IMR-90 (cell line): ENCODE results near the gene TSPAN4. TPM values are rescaled to one million over a fixed set of nuclear protein-coding genes. Genes with fewer than 3 reads are reported as not detected.
A peak's percentile ranks its signal among the peaks of the same experiment; 100 is the strongest.

ENCODE experiments used
- ATAC-seq: fragments of 200-7000 bp; cut with Tn5 transposase; 2 replicates; pipeline ENCODE4 v1.9.1; 2020; ENCODE audit warnings: low read depth, mild to moderate bottlenecking, moderate library complexity
- BruUV-seq: library from RNA; stranded (reverse); fragments of 400-500 nt; replicated peaks from 2 replicates; lab custom pipeline; 2021; lab: Mats Ljungman, UMichigan
- CTCF ChIA-PET: fragments of 300-600 bp; formaldehyde crosslinking; extraction: SDS; loops from one replicate; lab custom pipeline; 2021; ENCODE audit warnings: antibody characterized with exemption; lab: Yijun Ruan, JAX
- POLR2A ChIA-PET: fragments of 300-600 bp; sonication (Branson Sonifier 250); formaldehyde crosslinking; loops from one replicate; lab custom pipeline; 2022; ENCODE audit warnings: antibody characterized with exemption; ENCODE audit not compliant: unreplicated experiment; lab: Charles Lee
- DNase-seq: peaks from one replicate; pipeline ENCODE4 v3.0.0; 2013
- H2AFZ ChIP-seq: replicated peaks from 2 replicates; pipeline ENCODE3; 2013; ENCODE audit warnings: low read length, mild to moderate bottlenecking; ENCODE audit not compliant: poor library complexity
- H2AK5ac ChIP-seq: 2 replicates; pipeline ENCODE4 v1.6.1; 2013; ENCODE audit warnings: low read depth, low read length, inconsistent platforms
- H2AK9ac ChIP-seq: replicated peaks from 2 replicates; pipeline ENCODE3; 2013; ENCODE audit warnings: mild to moderate bottlenecking, low read depth, low read length, moderate library complexity; ENCODE audit not compliant: poor library complexity
- H2BK120ac ChIP-seq: 2 replicates; pipeline ENCODE4 v1.6.1; 2013; ENCODE audit warnings: low read depth, low read length, inconsistent platforms
- H2BK15ac ChIP-seq: 3 replicates; pipeline ENCODE4 v1.6.1; 2013; ENCODE audit warnings: low read depth, low read length, inconsistent platforms
- H2BK20ac ChIP-seq: 2 replicates; pipeline ENCODE4 v1.6.1; 2013; ENCODE audit warnings: low read depth, mild to moderate bottlenecking, inconsistent platforms, low read length, moderate library complexity
- H2BK5ac ChIP-seq: 2 replicates; pipeline ENCODE4 v1.6.1; 2013; ENCODE audit warnings: mild to moderate bottlenecking, low read depth, low read length, inconsistent platforms; ENCODE audit not compliant: poor library complexity, severe bottlenecking
- H3K14ac ChIP-seq: replicated peaks from 2 replicates; pipeline ENCODE4 v1.6.1; 2013; ENCODE audit warnings: low read depth, low read length, inconsistent platforms
- H3K18ac ChIP-seq: 2 replicates; pipeline ENCODE4 v1.6.1; 2013; ENCODE audit warnings: low read depth, low read length, control low read depth
- H3K23ac ChIP-seq: 2 replicates; pipeline ENCODE4 v1.6.1; 2013; ENCODE audit warnings: low read depth, low read length, inconsistent platforms
- H3K27ac ChIP-seq: 2 replicates; pipeline ENCODE4 v1.5.1; 2013; ENCODE audit warnings: mild to moderate bottlenecking, control low read depth, low read length; ENCODE audit not compliant: insufficient read depth
- H3K27me3 ChIP-seq: 2 replicates; pipeline ENCODE4 v1.6.1; 2013; ENCODE audit warnings: low read length; ENCODE audit not compliant: control insufficient read depth, insufficient read depth
- H3K36me3 ChIP-seq: 2 replicates; pipeline ENCODE4 v1.6.1; 2013; ENCODE audit warnings: low read length, mixed read lengths; ENCODE audit not compliant: control insufficient read depth, insufficient read depth
- H3K4ac ChIP-seq: 2 replicates; pipeline ENCODE4 v1.6.1; 2013; ENCODE audit warnings: low read depth, low read length, inconsistent platforms
- H3K4me1 ChIP-seq: 2 replicates; pipeline ENCODE4 v1.6.1; 2013; ENCODE audit warnings: low read length, mixed read lengths; ENCODE audit not compliant: control insufficient read depth, insufficient read depth
- H3K4me2 ChIP-seq: 2 replicates; pipeline ENCODE4 v1.6.1; 2013; ENCODE audit warnings: low read depth, mild to moderate bottlenecking, control low read depth, low read length, moderate library complexity
- H3K4me3 ChIP-seq: 2 replicates; pipeline ENCODE4 v1.5.1; 2013; ENCODE audit warnings: low read depth, mild to moderate bottlenecking, control low read depth, low read length, moderate library complexity; ENCODE audit not compliant: insufficient read depth
- H3K56ac ChIP-seq: 2 replicates; pipeline ENCODE4 v1.6.1; 2013; ENCODE audit warnings: low read length, inconsistent platforms; ENCODE audit not compliant: insufficient read depth; ENCODE audit errors: extremely low read depth
- H3K79me1 ChIP-seq, 2 experiments: 2 replicates each; pipeline ENCODE4 v1.6.1; 2013; ENCODE audit warnings: low read length in 2 of 2, inconsistent platforms in 1 of 2, low read depth in 1 of 2
- H3K9ac ChIP-seq: 2 replicates; pipeline ENCODE4 v1.6.1; 2013; ENCODE audit warnings: low read depth, low read length, control low read depth
- H3K9me1 ChIP-seq: 2 replicates; pipeline ENCODE4 v1.6.1; 2013; ENCODE audit warnings: low read length, inconsistent platforms; ENCODE audit not compliant: insufficient read depth
- H3K9me3 ChIP-seq: 2 replicates; pipeline ENCODE4 v1.6.1; 2013; ENCODE audit warnings: low read length; ENCODE audit not compliant: control insufficient read depth, insufficient read depth
- H4K20me1 ChIP-seq: 2 replicates; pipeline ENCODE4 v1.6.1; 2013; ENCODE audit warnings: low read length, inconsistent platforms; ENCODE audit not compliant: insufficient read depth
- H4K5ac ChIP-seq: 2 replicates; pipeline ENCODE4 v1.6.1; 2013; ENCODE audit warnings: mild to moderate bottlenecking, low read depth, low read length, control low read depth
- H4K8ac ChIP-seq, 2 experiments: 2 replicates each; pipeline ENCODE4 v1.6.1; 2013; ENCODE audit warnings: low read depth in 2 of 2, low read length in 2 of 2, control low read depth in 1 of 2, inconsistent platforms in 1 of 2
- H4K91ac ChIP-seq: 2 replicates; pipeline ENCODE4 v1.6.1; 2013; ENCODE audit warnings: low read depth, low read length, inconsistent platforms; ENCODE audit not compliant: insufficient read depth
- FOS ChIP-seq: fragments of 150-350 bp; IDR thresholded peaks from 2 replicates; pipeline ENCODE4 v1.6.1; 2016; ENCODE audit warnings: low read depth, low read length
- MAFK ChIP-seq: IDR thresholded peaks from 2 replicates; pipeline ENCODE4 v1.6.1; 2012; ENCODE audit warnings: low read depth, low read length, improper control_type of control experiment
- MAZ ChIP-seq: IDR thresholded peaks from 2 replicates; pipeline ENCODE4 v1.6.1; 2012; ENCODE audit warnings: low read depth, mild to moderate bottlenecking, low read length, improper control_type of control experiment, moderate library complexity, borderline replicate concordance
- MXI1 ChIP-seq: IDR thresholded peaks from 2 replicates; pipeline ENCODE4 v1.6.1; 2012; ENCODE audit warnings: low read depth, mild to moderate bottlenecking, low read length, moderate library complexity, borderline replicate concordance
- POLR2A ChIP-seq: IDR thresholded peaks from 2 replicates; pipeline ENCODE4 v1.6.1; 2012; ENCODE audit warnings: mild to moderate bottlenecking, low read depth, low read length
- SMC3 ChIP-seq: fragments of 150-350 bp; IDR thresholded peaks from 2 replicates; pipeline ENCODE4 v1.6.1; 2016; ENCODE audit warnings: low read depth, mild to moderate bottlenecking, antibody characterized with exemption, low read length, moderate library complexity
- WGBS, 2 experiments: methylation state at CpG; one replicate each; pipeline versions ENCODE4 v1.1.5 to v1.1.7; 2013; ENCODE audit warnings: missing lambda C conversion rate in 2 of 2; ENCODE audit not compliant: insufficient read length in 1 of 2; ENCODE audit errors: extremely low coverage in 2 of 2; 5-methylcytosine and 5-hydroxymethylcytosine counted together
- dilution Hi-C: fragments of 300-500 bp; cut with HindIII; formaldehyde crosslinking; loops from one replicate; pipeline ENCODE4 v1.14.3; 2018; ENCODE audit warnings: low sequenced_read_pairs; ENCODE audit not compliant: unreplicated experiment
- in situ Hi-C: fragments of 300-500 bp; cut with MboI; formaldehyde crosslinking; loops from 3 replicates; pipeline ENCODE4 v1.14.3; 2019; ENCODE audit warnings: low sequenced_read_pairs, inconsistent platforms, mixed read lengths
- intact Hi-C: fragments of 100-400 bp; cut with micrococcal nuclease; formaldehyde crosslinking; loops from 2 replicates; pipeline ENCODE4 v1.10.0; 2022
- polyA plus RNA-seq, 3 experiments: library from polyadenylated mRNA; depleted of rRNA; stranded (reverse); fragments of >200 nt; gene quantifications; 2 replicates each; pipeline ENCODE4 v1.2.3, GENCODE V29; 2012; ENCODE audit warnings: low replicate concordance in 1 of 3
- total RNA-seq: library from RNA; depleted of rRNA; stranded (reverse); fragments of >200 nt; gene quantifications from 2 replicates; pipeline ENCODE4 v1.2.3, GENCODE V29; 2012
- TF ChIP-seq, protein P1 (sequence below): conservative IDR thresholded peaks from 2 replicates; pipeline ENCODE4 v1.5.1; 2012; ENCODE audit warnings: mild to moderate bottlenecking, low read depth, low read length, improper control_type of control experiment

The TSPAN4 gene
- total and polyA plus RNA-seq, 2 of the 4 experiments (the other 2 are of a cell fraction), result 161 to 293 TPM

DNA sequence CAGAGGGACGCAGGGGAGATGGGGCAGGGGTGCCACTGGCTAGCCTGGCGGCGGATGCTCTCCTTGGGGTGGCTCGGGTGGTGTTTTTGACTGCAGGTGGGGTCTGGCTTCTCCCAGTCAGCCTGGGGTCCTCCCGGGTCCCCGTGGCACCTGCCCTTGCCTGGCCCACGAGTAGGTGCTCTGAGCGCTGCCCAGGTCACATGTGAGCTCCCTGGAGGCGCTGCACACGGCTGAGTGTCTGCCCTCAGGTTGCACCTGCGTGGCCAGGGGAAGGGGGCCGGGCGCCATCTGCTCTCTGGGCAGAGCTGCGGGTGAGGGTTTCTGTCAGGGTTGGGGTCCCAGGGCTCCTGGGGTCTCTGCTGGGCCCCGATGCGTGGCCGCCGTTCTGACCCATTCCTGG, 5.2 kb downstream of the TSPAN4 start:
- no peak overlapping the region for H3K14ac ChIP-seq
- intact Hi-C loops (loop anchor here (10.0 kb wide), 1 partner anchor 207 kb away; no protein-coding TSS in a partner anchor), dilution Hi-C loops (no loop called here), in situ Hi-C loops (no loop called here)
- no peak overlapping the region for H4K91ac ChIP-seq
- no peak overlapping the region for H2BK15ac ChIP-seq
- H3K9me3 ChIP-seq, result no peaks in the 10 kb centered on the region
- H2AFZ ChIP-seq, result no peak overlapping the region
- peak overlapping the region; percentile 79 for H2AK9ac ChIP-seq
- POLR2A ChIA-PET, result no interaction called here
- no peak overlapping the region for H3K4ac ChIP-seq
- H2AK5ac ChIP-seq, result no peak overlapping the region
- peaks cover 11% of the 10 kb centered on the region; the same call in 1 of the 2 replicates for H3K9me1 ChIP-seq
- no peak overlapping the region for H2BK20ac ChIP-seq
- TF ChIP-seq, protein P1, sequence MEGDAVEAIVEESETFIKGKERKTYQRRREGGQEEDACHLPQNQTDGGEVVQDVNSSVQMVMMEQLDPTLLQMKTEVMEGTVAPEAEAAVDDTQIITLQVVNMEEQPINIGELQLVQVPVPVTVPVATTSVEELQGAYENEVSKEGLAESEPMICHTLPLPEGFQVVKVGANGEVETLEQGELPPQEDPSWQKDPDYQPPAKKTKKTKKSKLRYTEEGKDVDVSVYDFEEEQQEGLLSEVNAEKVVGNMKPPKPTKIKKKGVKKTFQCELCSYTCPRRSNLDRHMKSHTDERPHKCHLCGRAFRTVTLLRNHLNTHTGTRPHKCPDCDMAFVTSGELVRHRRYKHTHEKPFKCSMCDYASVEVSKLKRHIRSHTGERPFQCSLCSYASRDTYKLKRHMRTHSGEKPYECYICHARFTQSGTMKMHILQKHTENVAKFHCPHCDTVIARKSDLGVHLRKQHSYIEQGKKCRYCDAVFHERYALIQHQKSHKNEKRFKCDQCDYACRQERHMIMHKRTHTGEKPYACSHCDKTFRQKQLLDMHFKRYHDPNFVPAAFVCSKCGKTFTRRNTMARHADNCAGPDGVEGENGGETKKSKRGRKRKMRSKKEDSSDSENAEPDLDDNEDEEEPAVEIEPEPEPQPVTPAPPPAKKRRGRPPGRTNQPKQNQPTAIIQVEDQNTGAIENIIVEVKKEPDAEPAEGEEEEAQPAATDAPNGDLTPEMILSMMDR, result no peak
- TF ChIP-seq MAFK (no peak), MAZ (no peak), FOS (no peak), SMC3 (no peak), POLR2A (no peak), MXI1 (no peak)
- no peak overlapping the region for H3K27ac ChIP-seq
- H3K23ac ChIP-seq, result no peak overlapping the region
- H2BK120ac ChIP-seq, result no peak overlapping the region
- H3K4me1 ChIP-seq, result peaks cover 42% of the 10 kb centered on the region
- 100% methylated on average over 3 of the region's 18 CpGs; no CpG with 5 or more reads in 1 of the 2 experiments for WGBS, 2 experiments
- H3K4me2 ChIP-seq, result no peak overlapping the region
- CTCF ChIA-PET, result no interaction called here
- H3K9ac ChIP-seq, result no peak overlapping the region
- H3K79me1 ChIP-seq, result peaks cover 23 to 82% of the 10 kb centered on the region in 2 experiments
- H3K36me3 ChIP-seq, result peaks cover 2% of the 10 kb centered on the region; the same call in 1 of the 2 replicates
- H3K18ac ChIP-seq, result no peak overlapping the region
- DNase-seq (no peak), ATAC-seq (no peak)
- H2BK5ac ChIP-seq, result no peak overlapping the region
- no peak overlapping the region for H4K8ac ChIP-seq
- H3K4me3 ChIP-seq, result no peak overlapping the region
- H3K56ac ChIP-seq, result no peak overlapping the region
- H4K5ac ChIP-seq, result no peak overlapping the region
- no TSS peak for BruUV-seq
- no peaks in the 10 kb centered on the region for H3K27me3 ChIP-seq
- H4K20me1 ChIP-seq, result peaks cover 42% of the 10 kb centered on the region
